Kidney epithelial cell (primary cell): ENCODE results near the gene SRPRB. TPM values are rescaled to one million over a fixed set of nuclear protein-coding genes. Genes with fewer than 3 reads are reported as not detected.

Source experiments
- DNase-seq: peaks from one replicate; pipeline ENCODE4 v3.0.0-alpha.2; 2010; ENCODE audit warnings: low read depth
- H3K27me3 ChIP-seq: 2 replicates; pipeline ENCODE4 v1.6.0; 2011; ENCODE audit warnings: low read length; ENCODE audit not compliant: control insufficient read depth, insufficient read depth
- H3K36me3 ChIP-seq: 2 replicates; pipeline ENCODE4 v1.5.1; 2011; ENCODE audit warnings: low read length; ENCODE audit not compliant: control insufficient read depth, insufficient read depth
- H3K4me3 ChIP-seq: 2 replicates; pipeline ENCODE4 v1.5.1; 2011; ENCODE audit warnings: low read depth, mild to moderate bottlenecking, control low read depth, low read length
- total RNA-seq: library from RNA; depleted of rRNA; stranded (reverse); fragments of >200 nt; gene quantifications from 2 replicates; pipeline ENCODE4 v1.2.3, GENCODE V29; 2015
- TF ChIP-seq, protein P1 (sequence below): IDR thresholded peaks from 2 replicates; pipeline ENCODE4 v1.5.1; 2011; ENCODE audit warnings: mild to moderate bottlenecking, moderate library complexity, low read length, control low read depth, inconsistent platforms; ENCODE audit not compliant: insufficient read depth, poor library complexity, severe bottlenecking

Gene SRPRB
- total RNA-seq, 1 donor from 2014 or later: 67.3 TPM

DNA sequence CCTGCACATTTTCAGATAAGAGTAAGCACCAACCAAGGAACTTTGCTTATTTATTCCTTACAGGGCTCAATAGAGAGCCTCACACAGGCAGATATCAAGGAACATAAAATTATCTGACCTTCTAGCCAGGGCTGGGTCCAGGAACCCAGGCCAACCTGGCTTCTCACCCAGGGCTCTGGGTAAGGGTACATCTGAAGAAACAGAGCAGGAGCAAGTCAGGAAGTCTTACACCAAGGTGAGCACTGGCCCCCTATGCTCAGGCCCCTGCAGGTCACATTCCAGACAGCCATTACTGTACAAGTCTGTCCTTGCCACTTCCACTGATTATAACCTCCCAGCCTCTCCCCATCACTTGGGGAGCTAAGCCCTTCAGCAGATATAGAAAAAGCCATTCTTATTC is 40.4 kb upstream of the SRPRB start:
- no peaks in the 10 kb centered on the region for H3K36me3 ChIP-seq
- no peak overlapping the region for H3K4me3 ChIP-seq
- TF ChIP-seq, protein P1, sequence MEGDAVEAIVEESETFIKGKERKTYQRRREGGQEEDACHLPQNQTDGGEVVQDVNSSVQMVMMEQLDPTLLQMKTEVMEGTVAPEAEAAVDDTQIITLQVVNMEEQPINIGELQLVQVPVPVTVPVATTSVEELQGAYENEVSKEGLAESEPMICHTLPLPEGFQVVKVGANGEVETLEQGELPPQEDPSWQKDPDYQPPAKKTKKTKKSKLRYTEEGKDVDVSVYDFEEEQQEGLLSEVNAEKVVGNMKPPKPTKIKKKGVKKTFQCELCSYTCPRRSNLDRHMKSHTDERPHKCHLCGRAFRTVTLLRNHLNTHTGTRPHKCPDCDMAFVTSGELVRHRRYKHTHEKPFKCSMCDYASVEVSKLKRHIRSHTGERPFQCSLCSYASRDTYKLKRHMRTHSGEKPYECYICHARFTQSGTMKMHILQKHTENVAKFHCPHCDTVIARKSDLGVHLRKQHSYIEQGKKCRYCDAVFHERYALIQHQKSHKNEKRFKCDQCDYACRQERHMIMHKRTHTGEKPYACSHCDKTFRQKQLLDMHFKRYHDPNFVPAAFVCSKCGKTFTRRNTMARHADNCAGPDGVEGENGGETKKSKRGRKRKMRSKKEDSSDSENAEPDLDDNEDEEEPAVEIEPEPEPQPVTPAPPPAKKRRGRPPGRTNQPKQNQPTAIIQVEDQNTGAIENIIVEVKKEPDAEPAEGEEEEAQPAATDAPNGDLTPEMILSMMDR: no peak
- no peak for DNase-seq
- no peaks in the 10 kb centered on the region for H3K27me3 ChIP-seq

GRCh38 chr3:133767607-133768006 is 38.0 kb upstream of the SRPRB start:
- H3K36me3 ChIP-seq: no peaks in the 10 kb centered on the region
- DNase-seq: no peak
- no peaks in the 10 kb centered on the region for H3K27me3 ChIP-seq
- H3K4me3 ChIP-seq: no peak overlapping the region
- TF ChIP-seq, protein P1: no peak

GRCh38 chr3:133769536-133769935 is 36.1 kb upstream of the SRPRB start:
- H3K4me3 ChIP-seq: no peak overlapping the region
- H3K36me3 ChIP-seq: no peaks in the 10 kb centered on the region
- DNase-seq: no peak
- H3K27me3 ChIP-seq: no peaks in the 10 kb centered on the region
- TF ChIP-seq, protein P1: no peak

DNA sequence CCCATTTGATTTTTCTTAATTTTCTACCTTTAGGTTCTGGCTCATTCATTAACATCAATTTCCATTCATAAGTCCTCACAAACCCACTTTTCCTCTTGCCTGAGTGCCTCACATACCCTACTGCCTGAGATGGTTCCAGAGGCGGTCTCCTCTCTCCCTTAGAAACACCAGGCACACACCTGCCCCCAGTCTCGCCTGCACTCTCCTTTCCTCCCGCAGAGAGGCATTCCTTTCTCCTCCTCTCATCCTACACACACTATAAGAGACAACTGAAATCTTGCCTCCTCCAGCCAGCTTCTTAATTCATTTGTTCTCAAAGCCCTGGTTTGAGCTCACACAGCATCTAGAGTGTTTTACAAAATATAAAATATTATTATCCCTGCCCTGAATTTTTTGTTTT is 31.9 kb upstream of the SRPRB start:
- H3K36me3 ChIP-seq: no peaks in the 10 kb centered on the region
- DNase-seq: no peak
- H3K27me3 ChIP-seq: no peaks in the 10 kb centered on the region
- no peak overlapping the region for H3K4me3 ChIP-seq
- TF ChIP-seq, protein P1: no peak

DNA sequence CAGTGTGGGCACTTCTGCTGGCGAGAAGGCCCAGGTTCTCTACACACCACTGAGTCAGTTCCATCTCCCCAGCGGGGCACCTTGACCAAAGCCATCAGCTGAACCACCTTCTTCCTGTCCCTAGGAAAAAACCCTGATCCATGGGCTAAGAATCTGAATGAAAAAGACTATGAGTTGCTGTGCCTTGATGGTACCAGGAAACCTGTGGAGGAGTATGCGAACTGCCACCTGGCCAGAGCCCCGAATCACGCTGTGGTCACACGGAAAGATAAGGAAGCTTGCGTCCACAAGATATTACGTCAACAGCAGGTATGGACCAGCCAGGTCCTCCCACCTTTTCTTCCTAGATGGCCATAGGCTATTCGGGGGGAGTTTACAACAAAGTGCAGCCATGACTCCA is 30.3 kb upstream of the SRPRB start:
- Histone ChIP-seq H3K27me3 (no peaks in the 10 kb centered on the region), H3K36me3 (no peaks in the 10 kb centered on the region), H3K4me3 (no peak overlapping the region)
- DNase-seq: no peak
- TF ChIP-seq, protein P1: no peak

- no peak for DNase-seq
- Histone ChIP-seq H3K4me3 (no peak overlapping the region), H3K27me3 (no peaks in the 10 kb centered on the region), H3K36me3 (no peaks in the 10 kb centered on the region)
- TF ChIP-seq, protein P1: no peak
Measured at GRCh38 chr3:133775835-133776234, 29.8 kb upstream of the SRPRB start.
